ENCODE measurements around the gene ADCK2.

DNA sequence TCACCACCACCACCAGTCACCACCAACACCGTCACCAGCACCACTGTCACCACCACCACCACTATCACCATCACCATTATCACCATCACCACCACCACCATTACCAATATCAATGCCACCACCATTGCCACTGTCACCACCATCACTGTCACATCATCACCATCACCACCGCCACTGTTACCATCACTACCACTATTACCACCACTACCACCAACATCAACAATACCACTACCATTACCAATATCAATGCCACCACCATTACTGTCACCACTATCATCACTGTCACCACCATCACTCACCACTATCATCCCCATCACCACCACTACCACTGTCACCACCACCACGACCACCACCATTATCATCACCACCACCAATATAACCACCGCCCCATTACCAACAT lies 18.1 kb upstream of the ADCK2 start:
- TF ChIP-seq, protein P1, sequence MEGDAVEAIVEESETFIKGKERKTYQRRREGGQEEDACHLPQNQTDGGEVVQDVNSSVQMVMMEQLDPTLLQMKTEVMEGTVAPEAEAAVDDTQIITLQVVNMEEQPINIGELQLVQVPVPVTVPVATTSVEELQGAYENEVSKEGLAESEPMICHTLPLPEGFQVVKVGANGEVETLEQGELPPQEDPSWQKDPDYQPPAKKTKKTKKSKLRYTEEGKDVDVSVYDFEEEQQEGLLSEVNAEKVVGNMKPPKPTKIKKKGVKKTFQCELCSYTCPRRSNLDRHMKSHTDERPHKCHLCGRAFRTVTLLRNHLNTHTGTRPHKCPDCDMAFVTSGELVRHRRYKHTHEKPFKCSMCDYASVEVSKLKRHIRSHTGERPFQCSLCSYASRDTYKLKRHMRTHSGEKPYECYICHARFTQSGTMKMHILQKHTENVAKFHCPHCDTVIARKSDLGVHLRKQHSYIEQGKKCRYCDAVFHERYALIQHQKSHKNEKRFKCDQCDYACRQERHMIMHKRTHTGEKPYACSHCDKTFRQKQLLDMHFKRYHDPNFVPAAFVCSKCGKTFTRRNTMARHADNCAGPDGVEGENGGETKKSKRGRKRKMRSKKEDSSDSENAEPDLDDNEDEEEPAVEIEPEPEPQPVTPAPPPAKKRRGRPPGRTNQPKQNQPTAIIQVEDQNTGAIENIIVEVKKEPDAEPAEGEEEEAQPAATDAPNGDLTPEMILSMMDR (IDR thresholded peaks at IDR 0.05), result no peak
- TF ChIP-seq POLR2A (IDR thresholded peaks at IDR 0.05), result no peak
